PC-9 (cell line): ENCODE results near the gene SPIN2B. TPM values are rescaled to one million over a fixed set of nuclear protein-coding genes. Genes with fewer than 3 reads are reported as not detected.

Source experiments
- BruUV-seq: library from RNA; stranded (reverse); fragments of 400-500 nt; replicated peaks from 2 replicates; lab custom pipeline; 2021; lab: Mats Ljungman, UMichigan
- CTCF ChIA-PET: fragments of 300-600 bp; sonication (Branson Sonifier 250); formaldehyde crosslinking; loops from one replicate; lab custom pipeline; 2022; ENCODE audit warnings: antibody characterized with exemption; lab: Charles Lee
- POLR2A ChIA-PET: fragments of 300-600 bp; sonication (Branson Sonifier 250); formaldehyde crosslinking; loops from one replicate; lab custom pipeline; 2022; ENCODE audit warnings: antibody characterized with exemption; ENCODE audit not compliant: unreplicated experiment; lab: Charles Lee
- DNase-seq, 2 experiments: peaks; one replicate each; pipeline versions ENCODE4 v3.0.0 to v3.0.0-alpha.2; 2015 to 2022; ENCODE audit warnings: mixed read lengths in 1 of 2
- H2AFZ ChIP-seq: fragments of 200-600 bp; sonication (generic); 2 replicates; pipeline ENCODE4 v1.8.1; 2017; ENCODE audit warnings: antibody characterized with exemption
- H3F3A ChIP-seq: fragments of 200-600 bp; sonication (generic); 2 replicates; pipeline ENCODE4 v1.8.1; 2017; ENCODE audit warnings: antibody characterized with exemption, mild to moderate bottlenecking, low read depth; ENCODE audit not compliant: insufficient read depth
- H3K27ac ChIP-seq: fragments of 200-600 bp; sonication (generic); 2 replicates; pipeline ENCODE4 v1.6.1; 2016; ENCODE audit warnings: mixed run types
- H3K27me3 ChIP-seq: fragments of 200-600 bp; sonication (generic); 2 replicates; pipeline ENCODE4 v1.6.1; 2016; ENCODE audit warnings: low read depth, mixed run types; ENCODE audit not compliant: insufficient read depth
- H3K36me3 ChIP-seq: fragments of 200-600 bp; sonication (generic); 2 replicates; pipeline ENCODE4 v1.6.1; 2016; ENCODE audit warnings: low read depth, mixed run types
- H3K4me1 ChIP-seq: fragments of 200-600 bp; sonication (generic); replicated peaks from 2 replicates; pipeline ENCODE4 v1.6.1; 2016; ENCODE audit warnings: mixed run types; ENCODE audit not compliant: insufficient read depth
- H3K4me2 ChIP-seq: fragments of 200-600 bp; sonication (generic); 2 replicates; pipeline ENCODE4 v1.6.1; 2017; ENCODE audit warnings: mixed run types
- H3K4me3 ChIP-seq: fragments of 200-600 bp; sonication (generic); 2 replicates; pipeline ENCODE4 v1.6.1; 2016; ENCODE audit warnings: mixed run types
- H3K79me2 ChIP-seq: fragments of 200-600 bp; sonication (generic); 2 replicates; pipeline ENCODE4 v1.6.1; 2017; ENCODE audit warnings: low read depth, mixed run types
- H3K9me2 ChIP-seq: fragments of 200-600 bp; sonication (generic); 2 replicates; pipeline ENCODE4 v1.8.1; 2017; ENCODE audit warnings: mild to moderate bottlenecking; ENCODE audit not compliant: insufficient read depth
- H3K9me3 ChIP-seq: fragments of 200-600 bp; sonication (generic); 2 replicates; pipeline ENCODE4 v1.8.1; 2016; ENCODE audit warnings: low read depth; ENCODE audit not compliant: insufficient read depth
- H4K20me1 ChIP-seq: fragments of 200-600 bp; sonication (generic); 2 replicates; pipeline ENCODE4 v1.8.1; 2017; ENCODE audit not compliant: insufficient read depth
- EZH2 ChIP-seq: fragments of 200-600 bp; sonication (generic); IDR thresholded peaks from 2 replicates; pipeline ENCODE4 v1.8.0; 2017; ENCODE audit warnings: antibody characterized with exemption, low read depth
- intact Hi-C: fragments of 100-400 bp; cut with micrococcal nuclease; formaldehyde crosslinking; loops from one replicate; pipeline ENCODE4 v1.10.0; 2022; ENCODE audit not compliant: unreplicated experiment
- total RNA-seq: library from RNA; stranded (reverse); gene quantifications from 2 replicates; pipeline ENCODE4 v1.2.3, GENCODE V29; 2021
- TF ChIP-seq, protein P1 (sequence below): fragments of 200-600 bp; sonication (generic); conservative IDR thresholded peaks from 2 replicates; pipeline ENCODE4 v1.6.1; 2017; ENCODE audit warnings: mixed run types, antibody characterized with exemption, mild to moderate bottlenecking, moderate library complexity

Gene SPIN2B
- total RNA-seq, 1 experiment from 2014 or later: 31.2 TPM

GRCh38 chrX:57083143-57083542 lies 38.2 kb downstream of the SPIN2B start:
- Histone ChIP-seq H3K79me2 (no peaks in the 10 kb centered on the region), H3K36me3 (no peaks in the 10 kb centered on the region), H3K4me1 (no peaks in the 10 kb centered on the region), H2AFZ (no peak overlapping the region), H3K27ac (no peak overlapping the region), H3K4me2 (no peak overlapping the region), H3K9me3 (no peaks in the 10 kb centered on the region), H3F3A (no peaks in the 10 kb centered on the region), H3K9me2 (no peaks in the 10 kb centered on the region), H3K27me3 (no peaks in the 10 kb centered on the region), H4K20me1 (no peaks in the 10 kb centered on the region), H3K4me3 (no peak overlapping the region)
- POLR2A ChIA-PET: no interaction called here
- no TSS peak for BruUV-seq
- intact Hi-C loops: no loop called here
- DNase-seq: no peak
- CTCF ChIA-PET: no interaction called here
- TF ChIP-seq EZH2: no peak
- TF ChIP-seq, protein P1, sequence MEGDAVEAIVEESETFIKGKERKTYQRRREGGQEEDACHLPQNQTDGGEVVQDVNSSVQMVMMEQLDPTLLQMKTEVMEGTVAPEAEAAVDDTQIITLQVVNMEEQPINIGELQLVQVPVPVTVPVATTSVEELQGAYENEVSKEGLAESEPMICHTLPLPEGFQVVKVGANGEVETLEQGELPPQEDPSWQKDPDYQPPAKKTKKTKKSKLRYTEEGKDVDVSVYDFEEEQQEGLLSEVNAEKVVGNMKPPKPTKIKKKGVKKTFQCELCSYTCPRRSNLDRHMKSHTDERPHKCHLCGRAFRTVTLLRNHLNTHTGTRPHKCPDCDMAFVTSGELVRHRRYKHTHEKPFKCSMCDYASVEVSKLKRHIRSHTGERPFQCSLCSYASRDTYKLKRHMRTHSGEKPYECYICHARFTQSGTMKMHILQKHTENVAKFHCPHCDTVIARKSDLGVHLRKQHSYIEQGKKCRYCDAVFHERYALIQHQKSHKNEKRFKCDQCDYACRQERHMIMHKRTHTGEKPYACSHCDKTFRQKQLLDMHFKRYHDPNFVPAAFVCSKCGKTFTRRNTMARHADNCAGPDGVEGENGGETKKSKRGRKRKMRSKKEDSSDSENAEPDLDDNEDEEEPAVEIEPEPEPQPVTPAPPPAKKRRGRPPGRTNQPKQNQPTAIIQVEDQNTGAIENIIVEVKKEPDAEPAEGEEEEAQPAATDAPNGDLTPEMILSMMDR: no peak

GRCh38 chrX:57074458-57074857 lies 46.9 kb downstream of the SPIN2B start:
- ChIA-PET CTCF (no interaction called here), POLR2A (no interaction called here)
- no peak overlapping the region for H3K27ac ChIP-seq
- H3K9me2 ChIP-seq: no peaks in the 10 kb centered on the region
- TF ChIP-seq, protein P1: no peak
- no peak for TF ChIP-seq EZH2
- H3K79me2 ChIP-seq: no peaks in the 10 kb centered on the region
- no peaks in the 10 kb centered on the region for H3F3A ChIP-seq
- no peaks in the 10 kb centered on the region for H3K36me3 ChIP-seq
- H3K4me3 ChIP-seq: no peak overlapping the region
- H3K4me1 ChIP-seq: no peaks in the 10 kb centered on the region
- intact Hi-C loops: no loop called here
- no peaks in the 10 kb centered on the region for H3K9me3 ChIP-seq
- no peak overlapping the region for H3K4me2 ChIP-seq
- no peak for DNase-seq
- H3K27me3 ChIP-seq: no peaks in the 10 kb centered on the region
- no TSS peak for BruUV-seq
- H2AFZ ChIP-seq: no peak overlapping the region
- no peaks in the 10 kb centered on the region for H4K20me1 ChIP-seq

DNA sequence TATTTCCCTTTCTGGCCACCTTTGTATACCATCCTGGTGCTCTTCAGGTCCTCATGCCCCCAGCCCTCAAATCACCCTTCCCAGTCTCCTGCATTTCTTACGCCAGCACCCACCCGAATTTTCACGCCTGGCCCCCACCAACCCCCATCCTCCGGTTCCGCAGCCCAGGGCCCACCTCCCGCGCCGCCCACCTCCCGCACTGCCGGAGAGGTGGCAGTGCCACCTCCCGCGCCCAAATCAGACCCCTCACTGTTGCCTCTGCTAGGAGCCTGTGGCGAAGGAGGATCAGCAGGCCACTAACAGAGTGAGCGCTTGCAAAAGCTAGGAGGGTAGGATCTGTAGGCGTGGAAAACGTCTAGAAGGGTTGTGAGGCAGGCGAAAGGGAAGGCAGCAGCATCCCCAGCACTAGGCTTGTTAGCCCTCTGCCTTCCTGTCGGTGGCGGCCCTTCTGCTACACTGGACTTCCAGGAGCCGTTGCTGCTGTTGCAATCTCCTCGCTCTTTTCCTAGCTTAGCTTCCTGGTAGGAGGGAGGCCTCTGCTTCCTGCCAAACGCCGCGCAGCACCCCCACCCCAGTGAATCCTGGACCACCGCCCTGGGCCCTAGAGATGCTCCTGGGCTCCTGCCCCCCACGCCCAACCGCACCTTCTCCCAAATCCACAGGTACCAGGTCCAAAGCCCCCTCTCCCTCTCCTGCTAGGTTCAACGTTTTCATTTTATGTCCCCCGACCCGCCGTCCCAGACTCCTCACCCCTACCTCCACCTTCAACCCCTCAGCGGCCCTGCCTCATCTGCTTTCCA lies 51.0 kb downstream of the SPIN2B start:
- H3K4me2 ChIP-seq: no peak overlapping the region
- no peak for DNase-seq
- no peaks in the 10 kb centered on the region for H3K9me3 ChIP-seq
- no peaks in the 10 kb centered on the region for H3K79me2 ChIP-seq
- ChIA-PET CTCF (no interaction called here), POLR2A (no interaction called here)
- no peaks in the 10 kb centered on the region for H3F3A ChIP-seq
- H3K36me3 ChIP-seq: no peaks in the 10 kb centered on the region
- H3K9me2 ChIP-seq: no peaks in the 10 kb centered on the region
- no peak overlapping the region for H2AFZ ChIP-seq
- H3K27me3 ChIP-seq: no peaks in the 10 kb centered on the region
- H4K20me1 ChIP-seq: no peaks in the 10 kb centered on the region
- no peak overlapping the region for H3K27ac ChIP-seq
- no TSS peak for BruUV-seq
- intact Hi-C loops: no loop called here
- no peaks in the 10 kb centered on the region for H3K4me1 ChIP-seq
- H3K4me3 ChIP-seq: no peak overlapping the region
- TF ChIP-seq EZH2: no peak
- TF ChIP-seq, protein P1: no peak

Other genes with a start within 250 kb of the SPIN2B start
- 29.8 and 39.6 TPM in 2 replicates for gene SPIN3, start 126.0 kb downstream of the SPIN2B start, total RNA-seq
- 2.4 and 2.5 TPM in 2 replicates for gene SPIN2A, start 15.8 kb upstream of the SPIN2B start, total RNA-seq
- 8.2 and 10.4 TPM in 2 replicates for gene FAAH2, start 165.2 kb upstream of the SPIN2B start, total RNA-seq